AG04449 (cell line): Measurements from ENCODE around the gene COQ5.

ENCODE experiments used
- CTCF ChIA-PET: fragments of 350-600 bp; formaldehyde crosslinking; extraction: SDS; loops from one replicate; lab custom pipeline; 2021; ENCODE audit warnings: antibody characterized with exemption; lab: Yijun Ruan, JAX
- POLR2A ChIA-PET: fragments of 400-600, 350-600 bp; formaldehyde crosslinking; extraction: SDS; loops from one replicate; lab custom pipeline; 2020; ENCODE audit warnings: antibody characterized with exemption, inconsistent platforms; lab: Yijun Ruan, JAX
- DNase-seq: peaks from one replicate; pipeline ENCODE4 v3.0.0-alpha.2; 2010; ENCODE audit warnings: low read depth, low spot score
- H3K4me3 ChIP-seq: 2 replicates; pipeline ENCODE4 v1.5.1; 2011; ENCODE audit warnings: low read depth, mild to moderate bottlenecking, control low read depth, low read length
- CTCF ChIP-seq: IDR thresholded peaks from one replicate; pipeline ENCODE4 v1.5.1; 2011; ENCODE audit warnings: mild to moderate bottlenecking, moderate library complexity, low read length, control low read depth, inconsistent platforms; ENCODE audit not compliant: insufficient read depth; ENCODE audit errors: missing control alignments

The COQ5 gene

GRCh38 chr12:120468325-120468820 lies 60.6 kb downstream of the COQ5 start:
- ChIA-PET CTCF (interaction anchor here (1.1 to 13.2 kb wide), 11 partner anchors 10 to 240 kb away, joined by 3 to 242 read pairs (median 6); partner anchors contain the start of genes DYNLL1, GATC, SIRT4 and TRIAP1), POLR2A (interaction anchor here (0.7 to 1.3 kb wide), 2 partner anchors 24 to 27 kb away, joined by 3 to 4 read pairs; partner anchors contain the start of gene DYNLL1)
- no peak for TF ChIP-seq CTCF

GRCh38 chr12:120467439-120467838 lies 61.5 kb downstream of the COQ5 start:
- CTCF ChIA-PET, result interaction anchor here (0.7 to 13.2 kb wide), 16 partner anchors 11 to 239 kb away, joined by 3 to 242 read pairs (median 4); partner anchors contain the start of genes COX6A1, DYNLL1, GATC and SIRT4
- no peak for TF ChIP-seq CTCF
- POLR2A ChIA-PET, result interaction anchor here (1.3 to 2.1 kb wide), 2 partner anchors 23 to 29 kb away, joined by 4 to 8 read pairs; partner anchors contain the start of gene DYNLL1
- DNase-seq, result no peak
- no peak overlapping the region for H3K4me3 ChIP-seq

More at GRCh38 chr12:120468325-120468820, 60.6 kb downstream of the COQ5 start:
- no peak for DNase-seq
- peak overlapping the region; percentile 96 for H3K4me3 ChIP-seq

- CTCF ChIA-PET, result interaction anchor here (0.7 to 13.2 kb wide), 18 partner anchors 8 to 165 kb away, joined by 3 to 242 read pairs (median 4); partner anchors contain the start of genes COX6A1, DYNLL1, GATC and SIRT4
- POLR2A ChIA-PET, result interaction anchor here (2.1 kb wide), 1 partner anchor 29 kb away, joined by 8 read pairs; the partner anchor contains the start of gene DYNLL1
- no peak for DNase-seq
- no peak overlapping the region for H3K4me3 ChIP-seq
- peak; percentile 56 for TF ChIP-seq CTCF
Observed at GRCh38 chr12:120466560-120467315, 62.2 kb downstream of the COQ5 start.

GRCh38 chr12:120465756-120466155 lies 63.2 kb downstream of the COQ5 start:
- POLR2A ChIA-PET, result interaction anchor here (2.1 kb wide), 1 partner anchor 30 kb away, joined by 8 read pairs; the partner anchor contains the start of gene DYNLL1

GRCh38 chr12:120463712-120464111 lies 65.2 kb downstream of the COQ5 start:
- no peak for DNase-seq
- ChIA-PET POLR2A (no interaction called here), CTCF (interaction anchor here (0.6 to 13.2 kb wide), 7 partner anchors 8 to 107 kb away, joined by 3 to 242 read pairs (median 6); partner anchors contain the start of genes DYNLL1, GATC and TRIAP1)
- H3K4me3 ChIP-seq, result no peak overlapping the region
- TF ChIP-seq CTCF, result no peak

More at GRCh38 chr12:120465756-120466155, 63.2 kb downstream of the COQ5 start:
- CTCF ChIA-PET, result interaction anchor here (0.6 to 13.2 kb wide), 10 partner anchors 9 to 148 kb away, joined by 3 to 242 read pairs (median 5); partner anchors contain the start of genes DYNLL1, GATC and TRIAP1
- no peak overlapping the region for H3K4me3 ChIP-seq
- TF ChIP-seq CTCF, result no peak
- DNase-seq, result no peak
